Ishikawa (cell line): ENCODE measurements around the gene ZNF771.

Experiments
- EP300 ChIP-seq: IDR thresholded peaks from 2 replicates; pipeline ENCODE4 v1.6.1; 2012; ENCODE audit warnings: borderline replicate concordance
- MAX ChIP-seq: IDR thresholded peaks from 2 replicates; pipeline ENCODE4 v1.6.1; 2012
- RAD21 ChIP-seq: IDR thresholded peaks from 2 replicates; pipeline ENCODE4 v1.6.1; 2012; ENCODE audit warnings: low read depth
- REST ChIP-seq: IDR thresholded peaks from 2 replicates; pipeline ENCODE4 v1.6.1; 2012; ENCODE audit warnings: low read depth, mild to moderate bottlenecking
- USF1 ChIP-seq: IDR thresholded peaks from 2 replicates; pipeline ENCODE4 v1.6.1; 2012
- YY1 ChIP-seq: IDR thresholded peaks from 2 replicates; pipeline ENCODE4 v1.6.1; 2012; ENCODE audit warnings: low read depth
- ZBTB7A ChIP-seq: IDR thresholded peaks from 2 replicates; pipeline ENCODE4 v1.6.1; 2012; ENCODE audit warnings: low read depth

DNA sequence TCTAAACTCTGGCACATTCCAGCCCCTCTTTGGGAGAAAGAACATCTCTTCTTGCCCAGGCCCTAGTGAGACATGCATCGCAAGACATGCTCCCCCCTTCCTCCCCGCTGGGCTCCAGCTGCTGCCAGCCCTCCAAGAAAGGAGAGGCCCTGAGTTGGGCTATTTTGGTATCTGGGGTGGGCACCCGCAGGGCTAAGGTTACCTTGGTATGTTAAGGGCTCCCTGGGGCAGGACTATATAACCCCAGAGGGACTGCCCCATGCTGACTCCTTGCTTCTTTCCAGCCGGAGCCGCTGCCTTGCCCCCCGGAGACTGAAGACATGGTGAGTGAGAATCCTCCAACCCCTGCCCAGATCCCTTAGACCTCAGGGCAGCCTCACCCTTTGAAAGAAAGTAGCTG lies 32.9 kb upstream of the ZNF771 start, which contains the start of gene MYL11:
- TF ChIP-seq ZBTB7A (no peak), MAX (no peak), EP300 (no peak), RAD21 (no peak), USF1 (no peak), REST (no peak), YY1 (no peak)
